Measurements from ENCODE around the gene JPH3.
"Not testable (repeated sequence)": the region's sequence is repeated elsewhere in the genome, so short reads cannot be mapped to it uniquely, and the experiment has no call there.

JPH3 gene

GRCh38 chr16:87680272-87680644, 78.0 kb downstream of the JPH3 start:
- TF ChIP-seq CTCF (conservative IDR thresholded peaks at IDR 0.05; ENCODE audit: low read depth, low read length), result no peak
- DNase-seq (ENCODE audit: low read depth), result no peak
- H3K4me3 ChIP-seq (ENCODE audit: low read length), result no peak overlapping the region

DNA sequence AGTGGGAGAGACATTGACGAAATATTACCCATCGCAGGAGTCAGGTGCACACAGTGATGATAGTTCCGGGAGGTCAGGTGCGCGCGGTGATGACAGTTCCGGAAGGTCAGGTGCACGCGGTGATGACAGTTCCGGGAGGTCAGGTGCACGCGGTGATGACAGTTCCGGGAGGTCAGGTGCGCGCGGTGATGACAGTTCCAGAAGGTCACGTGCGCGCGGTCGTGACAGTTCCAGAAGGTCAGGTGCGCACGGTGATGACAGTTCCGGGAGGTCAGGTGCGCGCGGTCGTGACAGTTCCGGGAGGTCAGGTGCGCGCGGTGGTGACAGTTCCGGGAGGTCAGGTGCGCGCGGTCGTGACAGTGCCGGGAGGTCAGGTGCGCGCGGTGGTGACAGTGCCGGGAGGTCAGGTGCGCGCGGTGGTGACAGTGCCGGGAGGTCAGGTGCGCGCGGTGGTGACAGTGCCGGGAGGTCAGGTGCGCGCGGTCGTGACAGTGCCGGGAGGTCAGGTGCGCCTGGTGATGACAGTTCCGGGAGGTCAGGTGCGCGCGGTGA, 78.8 kb downstream of the JPH3 start:
- H3K4me3 ChIP-seq (ENCODE audit: low read length); DNase-seq (ENCODE audit: low read depth): not testable (repeated sequence)

GRCh38 chr16:87681981-87682570, 79.8 kb downstream of the JPH3 start:
- no peak for DNase-seq (ENCODE audit: low read depth)
- no peak overlapping the region for H3K4me3 ChIP-seq (ENCODE audit: low read length)
- peak; percentile 40 for TF ChIP-seq CTCF (conservative IDR thresholded peaks at IDR 0.05; ENCODE audit: low read depth, low read length)

DNA sequence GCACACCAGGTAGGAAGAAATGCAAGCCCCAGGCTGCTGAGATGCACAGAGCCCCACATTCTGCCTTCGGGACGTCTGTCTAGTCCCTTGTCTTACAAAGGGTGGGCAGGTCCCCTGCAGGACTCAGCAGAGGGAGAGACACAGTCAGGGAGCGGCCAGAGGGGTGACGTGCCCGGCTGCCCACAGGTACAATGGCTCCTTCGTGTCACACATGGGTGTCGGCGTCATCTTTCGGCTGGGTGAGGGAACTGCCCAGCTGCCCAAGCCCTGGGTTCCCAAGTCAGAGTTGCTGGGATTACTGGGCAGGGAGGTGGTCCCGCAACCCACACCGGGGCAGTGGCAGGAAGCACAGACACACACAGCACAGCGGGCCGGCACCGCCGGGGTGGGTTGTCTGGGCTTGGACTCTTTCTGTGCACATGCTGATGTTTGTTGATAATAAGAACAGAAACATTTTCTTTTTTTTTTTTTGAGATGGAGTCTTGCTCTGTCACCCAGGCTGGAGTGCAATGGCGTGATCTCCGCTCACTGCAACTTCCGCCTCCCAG, 80.6 kb downstream of the JPH3 start:
- DNase-seq (ENCODE audit: low read depth), result no peak
- no peak overlapping the region for H3K4me3 ChIP-seq (ENCODE audit: low read length)
- TF ChIP-seq CTCF (conservative IDR thresholded peaks at IDR 0.05; ENCODE audit: low read depth, low read length), result no peak

DNA sequence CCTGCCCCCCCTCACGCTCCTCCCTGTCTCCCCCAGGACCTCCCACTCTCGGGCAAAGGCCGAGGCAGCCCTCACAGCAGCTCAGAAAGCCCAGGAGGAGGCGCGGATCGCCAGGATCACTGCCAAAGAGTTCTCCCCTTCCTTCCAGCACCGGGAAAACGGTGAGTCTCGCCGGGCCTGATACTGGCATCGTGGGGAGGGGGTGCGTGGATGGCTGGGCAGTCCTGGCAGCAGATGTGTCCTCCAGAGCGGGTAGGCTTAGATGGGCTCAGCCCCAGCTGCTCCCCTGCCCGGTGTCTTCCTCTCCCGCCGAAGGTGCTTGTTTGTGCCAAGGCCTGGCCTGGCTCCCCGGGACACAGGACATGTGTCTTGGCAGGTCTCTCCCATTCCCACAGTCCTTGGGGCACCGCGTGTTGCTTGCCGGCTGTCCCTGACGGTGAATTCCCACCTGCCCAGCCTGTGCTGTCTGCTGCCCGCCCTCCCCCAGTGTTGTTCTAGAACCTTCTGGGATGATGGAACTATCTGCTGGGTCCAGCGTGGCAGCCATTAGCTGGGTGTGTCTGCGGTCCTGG, 81.9 kb downstream of the JPH3 start:
- TF ChIP-seq CTCF (conservative IDR thresholded peaks at IDR 0.05; ENCODE audit: low read depth, low read length), result no peak
- no peak for DNase-seq (ENCODE audit: low read depth)
- no peak overlapping the region for H3K4me3 ChIP-seq (ENCODE audit: low read length)

- H3K4me3 ChIP-seq (ENCODE audit: low read length), result no peak overlapping the region
- DNase-seq (ENCODE audit: low read depth), result no peak
- TF ChIP-seq CTCF (conservative IDR thresholded peaks at IDR 0.05; ENCODE audit: low read depth, low read length), result no peak
These were observed 82.5 kb downstream of the JPH3 start for GRCh38 chr16:87684711-87685404.

DNA sequence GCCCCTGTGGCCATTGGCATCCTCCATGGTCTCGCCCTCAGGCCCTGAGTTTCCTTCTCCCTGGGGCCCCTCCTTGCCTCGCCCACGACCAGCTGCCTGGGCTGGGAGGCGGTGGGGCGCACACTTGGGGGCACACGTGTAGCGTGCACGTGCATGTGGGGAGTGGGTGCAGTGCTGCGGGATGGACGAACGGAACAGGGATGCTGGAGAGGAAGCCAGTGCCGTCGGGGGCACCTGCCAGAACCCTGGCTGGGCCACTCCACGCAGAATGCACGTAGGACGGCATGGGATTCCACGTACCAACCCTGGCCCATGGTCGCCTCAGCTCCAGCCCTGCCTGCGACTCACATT, 83.1 kb downstream of the JPH3 start:
- no peak overlapping the region for H3K4me3 ChIP-seq (ENCODE audit: low read length)
- DNase-seq (ENCODE audit: low read depth), result no peak
- no peak for TF ChIP-seq CTCF (conservative IDR thresholded peaks at IDR 0.05; ENCODE audit: low read depth, low read length)
